GM23338 (cell line): ENCODE measurements around the gene SLA2. TPM values are rescaled to one million over a fixed set of nuclear protein-coding genes. Genes with fewer than 3 reads are reported as not detected.

Experiments used
- ATAC-seq: fragments of 200-7000 bp; cut with Tn5 transposase; 3 replicates; pipeline ENCODE4 v1.9.1; 2020
- DNase-seq: peaks from one replicate; pipeline ENCODE4 v3.0.0-alpha.2; 2015; ENCODE audit warnings: low spot score
- H2AFZ ChIP-seq: fragments of 200-600 bp; sonication (generic); 2 replicates; pipeline ENCODE4 v1.8.0; 2016; ENCODE audit warnings: antibody characterized with exemption, mild to moderate bottlenecking, moderate library complexity
- H3F3A ChIP-seq: fragments of 200-600 bp; sonication (generic); replicated peaks from 2 replicates; pipeline ENCODE4 v1.8.0; 2017; ENCODE audit warnings: antibody characterized with exemption, mixed run types, low read depth
- H3K27ac ChIP-seq: fragments of 200-600 bp; sonication (generic); 2 replicates; pipeline ENCODE4 v1.6.1; 2016; ENCODE audit warnings: low read depth
- H3K27me3 ChIP-seq: fragments of 200-600 bp; sonication (generic); 2 replicates; pipeline ENCODE4 v1.8.0; 2016; ENCODE audit warnings: mild to moderate bottlenecking, mixed run types, moderate library complexity; ENCODE audit not compliant: insufficient read depth
- H3K36me3 ChIP-seq: fragments of 200-600 bp; sonication (generic); 2 replicates; pipeline ENCODE4 v1.8.0; 2016; ENCODE audit warnings: mild to moderate bottlenecking; ENCODE audit not compliant: insufficient read depth
- H3K4me1 ChIP-seq: fragments of 200-600 bp; sonication (generic); 2 replicates; pipeline ENCODE4 v1.8.0; 2016; ENCODE audit warnings: mild to moderate bottlenecking, moderate library complexity; ENCODE audit not compliant: insufficient read depth
- H3K4me2 ChIP-seq: fragments of 200-600 bp; sonication (generic); 2 replicates; pipeline ENCODE4 v1.7.1; 2017; ENCODE audit warnings: mixed run types
- H3K4me3 ChIP-seq: fragments of 200-600 bp; sonication (generic); 2 replicates; pipeline ENCODE4 v1.6.1; 2016; ENCODE audit warnings: mixed run types
- H3K79me2 ChIP-seq: fragments of 200-600 bp; sonication (generic); replicated peaks from 2 replicates; pipeline ENCODE4 v1.8.0; 2017; ENCODE audit warnings: mild to moderate bottlenecking; ENCODE audit not compliant: insufficient read depth
- H3K9me2 ChIP-seq: fragments of 200-600 bp; sonication (generic); 2 replicates; pipeline ENCODE4 v1.8.0; 2017; ENCODE audit not compliant: insufficient read depth
- H4K20me1 ChIP-seq: fragments of 200-600 bp; sonication (generic); replicated peaks from 2 replicates; pipeline ENCODE4 v1.8.0; 2017; ENCODE audit warnings: mild to moderate bottlenecking; ENCODE audit not compliant: insufficient read depth
- H3K27ac Mint-ChIP-seq: 2 replicates; pipeline ENCODE4 v1.8.0; 2020; ENCODE audit warnings: inconsistent platforms, mild to moderate bottlenecking, moderate library complexity, mixed read lengths
- H3K27me3 Mint-ChIP-seq: 3 replicates; pipeline ENCODE4 v1.8.0; 2022; ENCODE audit warnings: low read depth, mild to moderate bottlenecking, moderate library complexity, mixed read lengths, inconsistent platforms; ENCODE audit not compliant: insufficient read depth, poor library complexity
- H3K36me3 Mint-ChIP-seq: 3 replicates; pipeline ENCODE4 v1.8.0; 2021; ENCODE audit warnings: low read depth, mild to moderate bottlenecking, inconsistent platforms, moderate library complexity, mixed read lengths
- H3K4me1 Mint-ChIP-seq: 3 replicates; pipeline ENCODE4 v1.8.0; 2020; ENCODE audit warnings: mild to moderate bottlenecking, inconsistent platforms, mixed read lengths
- H3K4me3 Mint-ChIP-seq: 3 replicates; pipeline ENCODE4 v1.8.0; 2021; ENCODE audit warnings: moderate library complexity, mild to moderate bottlenecking, inconsistent platforms, mixed read lengths
- H3K9me3 Mint-ChIP-seq: 3 replicates; pipeline ENCODE4 v1.8.0; 2020; ENCODE audit warnings: moderate library complexity, mild to moderate bottlenecking, inconsistent platforms, mixed read lengths
- EZH2phosphoT487 ChIP-seq: fragments of 200-600 bp; sonication (generic); IDR thresholded peaks from one replicate; pipeline ENCODE4 v1.8.1; 2018; ENCODE audit warnings: antibody characterized with exemption; ENCODE audit not compliant: unreplicated experiment
- NANOG ChIP-seq: IDR thresholded peaks from 2 replicates; pipeline ENCODE4 v1.6.1; 2016; ENCODE audit warnings: antibody characterized with exemption, borderline replicate concordance
- ZNF114 ChIP-seq: fragments of 250-450 bp; sonication (Bioruptor Pico); IDR thresholded peaks from 2 replicates; pipeline ENCODE4 v1.5.0; 2020; ENCODE audit warnings: mild to moderate bottlenecking, moderate library complexity
- ZNF331 ChIP-seq: fragments of 250-450 bp; sonication (Bioruptor Pico); IDR thresholded peaks from 2 replicates; pipeline ENCODE4 v1.5.0; 2020; ENCODE audit warnings: low read depth, mild to moderate bottlenecking, moderate library complexity
- polyA plus RNA-seq: library from polyadenylated mRNA; unstranded; fragments of >200 nt; fragmentation: Nextera tagmentation; extraction: Ambion mirVana; gene quantifications from 2 replicates; pipeline ENCODE4 v1.2.1, GENCODE V29; 2016
- total RNA-seq: library from RNA; depleted of rRNA; stranded (reverse); fragments of >200 nt; shearing (Covaris generic); gene quantifications from 2 replicates; pipeline ENCODE4 v1.2.3, GENCODE V29; 2014
- TF ChIP-seq, protein P1 (sequence below): IDR thresholded peaks from one replicate; pipeline ENCODE4 v1.6.1; 2018; ENCODE audit warnings: antibody characterized with exemption; ENCODE audit not compliant: unreplicated experiment
- TF ChIP-seq, protein P2 (sequence below): fragments of 250-450 bp; sonication (Bioruptor Pico); IDR thresholded peaks from 2 replicates; pipeline ENCODE4 v1.5.0; 2020; ENCODE audit warnings: mild to moderate bottlenecking, moderate library complexity

The SLA2 gene
- total and polyA plus RNA-seq, 2 experiments from 2014 or later = 0.18 TPM; not detected in 1

DNA sequence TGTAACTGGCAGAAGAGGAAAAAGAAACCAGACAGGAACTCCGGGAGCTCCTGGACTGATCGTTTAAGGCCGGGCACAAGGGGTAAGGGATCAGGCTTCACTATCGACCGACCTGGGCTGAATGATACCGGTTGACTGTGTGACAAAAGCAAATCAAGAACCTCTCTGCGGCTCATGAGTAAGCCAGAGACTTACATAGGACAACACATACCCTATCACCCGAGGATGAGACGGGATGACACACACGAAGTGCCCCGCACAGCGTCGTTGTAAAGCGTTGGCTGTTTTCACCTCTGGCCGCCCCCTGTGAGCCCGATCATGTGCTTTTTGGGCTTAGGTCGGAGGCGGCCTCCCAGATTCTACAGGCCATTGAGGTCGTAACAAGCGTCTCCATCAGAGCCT, 73.3 kb downstream of the SLA2 start:
- Histone ChIP-seq H3K36me3 (no peaks in the 10 kb centered on the region), H3K27ac (peak overlapping the region; percentile 98), H3K4me2 (peak overlapping the region; percentile 81), H3K27me3 (no peaks in the 10 kb centered on the region), H3K79me2 (peaks cover 52% of the 10 kb centered on the region), H3K4me3 (peak overlapping the region; percentile 52), H3K9me2 (no peaks in the 10 kb centered on the region), H3F3A (peaks cover 6% of the 10 kb centered on the region; the same call in 1 of the 2 replicates), H2AFZ (no peak overlapping the region), H4K20me1 (peaks cover 8% of the 10 kb centered on the region), H3K4me1 (peaks cover 38% of the 10 kb centered on the region)
- Mint-ChIP-seq H3K36me3 (peaks cover 21% of the 10 kb centered on the region), H3K27ac (peak overlapping the region; percentile 98), H3K27me3 (peaks cover 29% of the 10 kb centered on the region), H3K9me3 (no peaks in the 10 kb centered on the region), H3K4me3 (peak overlapping the region; percentile 77), H3K4me1 (peaks cover 50% of the 10 kb centered on the region)
- TF ChIP-seq ZNF331 (no peak), EZH2phosphoT487 (no peak), ZNF114 (no peak), NANOG (no peak)
- TF ChIP-seq, protein P1, sequence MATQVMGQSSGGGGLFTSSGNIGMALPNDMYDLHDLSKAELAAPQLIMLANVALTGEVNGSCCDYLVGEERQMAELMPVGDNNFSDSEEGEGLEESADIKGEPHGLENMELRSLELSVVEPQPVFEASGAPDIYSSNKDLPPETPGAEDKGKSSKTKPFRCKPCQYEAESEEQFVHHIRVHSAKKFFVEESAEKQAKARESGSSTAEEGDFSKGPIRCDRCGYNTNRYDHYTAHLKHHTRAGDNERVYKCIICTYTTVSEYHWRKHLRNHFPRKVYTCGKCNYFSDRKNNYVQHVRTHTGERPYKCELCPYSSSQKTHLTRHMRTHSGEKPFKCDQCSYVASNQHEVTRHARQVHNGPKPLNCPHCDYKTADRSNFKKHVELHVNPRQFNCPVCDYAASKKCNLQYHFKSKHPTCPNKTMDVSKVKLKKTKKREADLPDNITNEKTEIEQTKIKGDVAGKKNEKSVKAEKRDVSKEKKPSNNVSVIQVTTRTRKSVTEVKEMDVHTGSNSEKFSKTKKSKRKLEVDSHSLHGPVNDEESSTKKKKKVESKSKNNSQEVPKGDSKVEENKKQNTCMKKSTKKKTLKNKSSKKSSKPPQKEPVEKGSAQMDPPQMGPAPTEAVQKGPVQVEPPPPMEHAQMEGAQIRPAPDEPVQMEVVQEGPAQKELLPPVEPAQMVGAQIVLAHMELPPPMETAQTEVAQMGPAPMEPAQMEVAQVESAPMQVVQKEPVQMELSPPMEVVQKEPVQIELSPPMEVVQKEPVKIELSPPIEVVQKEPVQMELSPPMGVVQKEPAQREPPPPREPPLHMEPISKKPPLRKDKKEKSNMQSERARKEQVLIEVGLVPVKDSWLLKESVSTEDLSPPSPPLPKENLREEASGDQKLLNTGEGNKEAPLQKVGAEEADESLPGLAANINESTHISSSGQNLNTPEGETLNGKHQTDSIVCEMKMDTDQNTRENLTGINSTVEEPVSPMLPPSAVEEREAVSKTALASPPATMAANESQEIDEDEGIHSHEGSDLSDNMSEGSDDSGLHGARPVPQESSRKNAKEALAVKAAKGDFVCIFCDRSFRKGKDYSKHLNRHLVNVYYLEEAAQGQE = no peak
- TF ChIP-seq, protein P2, sequence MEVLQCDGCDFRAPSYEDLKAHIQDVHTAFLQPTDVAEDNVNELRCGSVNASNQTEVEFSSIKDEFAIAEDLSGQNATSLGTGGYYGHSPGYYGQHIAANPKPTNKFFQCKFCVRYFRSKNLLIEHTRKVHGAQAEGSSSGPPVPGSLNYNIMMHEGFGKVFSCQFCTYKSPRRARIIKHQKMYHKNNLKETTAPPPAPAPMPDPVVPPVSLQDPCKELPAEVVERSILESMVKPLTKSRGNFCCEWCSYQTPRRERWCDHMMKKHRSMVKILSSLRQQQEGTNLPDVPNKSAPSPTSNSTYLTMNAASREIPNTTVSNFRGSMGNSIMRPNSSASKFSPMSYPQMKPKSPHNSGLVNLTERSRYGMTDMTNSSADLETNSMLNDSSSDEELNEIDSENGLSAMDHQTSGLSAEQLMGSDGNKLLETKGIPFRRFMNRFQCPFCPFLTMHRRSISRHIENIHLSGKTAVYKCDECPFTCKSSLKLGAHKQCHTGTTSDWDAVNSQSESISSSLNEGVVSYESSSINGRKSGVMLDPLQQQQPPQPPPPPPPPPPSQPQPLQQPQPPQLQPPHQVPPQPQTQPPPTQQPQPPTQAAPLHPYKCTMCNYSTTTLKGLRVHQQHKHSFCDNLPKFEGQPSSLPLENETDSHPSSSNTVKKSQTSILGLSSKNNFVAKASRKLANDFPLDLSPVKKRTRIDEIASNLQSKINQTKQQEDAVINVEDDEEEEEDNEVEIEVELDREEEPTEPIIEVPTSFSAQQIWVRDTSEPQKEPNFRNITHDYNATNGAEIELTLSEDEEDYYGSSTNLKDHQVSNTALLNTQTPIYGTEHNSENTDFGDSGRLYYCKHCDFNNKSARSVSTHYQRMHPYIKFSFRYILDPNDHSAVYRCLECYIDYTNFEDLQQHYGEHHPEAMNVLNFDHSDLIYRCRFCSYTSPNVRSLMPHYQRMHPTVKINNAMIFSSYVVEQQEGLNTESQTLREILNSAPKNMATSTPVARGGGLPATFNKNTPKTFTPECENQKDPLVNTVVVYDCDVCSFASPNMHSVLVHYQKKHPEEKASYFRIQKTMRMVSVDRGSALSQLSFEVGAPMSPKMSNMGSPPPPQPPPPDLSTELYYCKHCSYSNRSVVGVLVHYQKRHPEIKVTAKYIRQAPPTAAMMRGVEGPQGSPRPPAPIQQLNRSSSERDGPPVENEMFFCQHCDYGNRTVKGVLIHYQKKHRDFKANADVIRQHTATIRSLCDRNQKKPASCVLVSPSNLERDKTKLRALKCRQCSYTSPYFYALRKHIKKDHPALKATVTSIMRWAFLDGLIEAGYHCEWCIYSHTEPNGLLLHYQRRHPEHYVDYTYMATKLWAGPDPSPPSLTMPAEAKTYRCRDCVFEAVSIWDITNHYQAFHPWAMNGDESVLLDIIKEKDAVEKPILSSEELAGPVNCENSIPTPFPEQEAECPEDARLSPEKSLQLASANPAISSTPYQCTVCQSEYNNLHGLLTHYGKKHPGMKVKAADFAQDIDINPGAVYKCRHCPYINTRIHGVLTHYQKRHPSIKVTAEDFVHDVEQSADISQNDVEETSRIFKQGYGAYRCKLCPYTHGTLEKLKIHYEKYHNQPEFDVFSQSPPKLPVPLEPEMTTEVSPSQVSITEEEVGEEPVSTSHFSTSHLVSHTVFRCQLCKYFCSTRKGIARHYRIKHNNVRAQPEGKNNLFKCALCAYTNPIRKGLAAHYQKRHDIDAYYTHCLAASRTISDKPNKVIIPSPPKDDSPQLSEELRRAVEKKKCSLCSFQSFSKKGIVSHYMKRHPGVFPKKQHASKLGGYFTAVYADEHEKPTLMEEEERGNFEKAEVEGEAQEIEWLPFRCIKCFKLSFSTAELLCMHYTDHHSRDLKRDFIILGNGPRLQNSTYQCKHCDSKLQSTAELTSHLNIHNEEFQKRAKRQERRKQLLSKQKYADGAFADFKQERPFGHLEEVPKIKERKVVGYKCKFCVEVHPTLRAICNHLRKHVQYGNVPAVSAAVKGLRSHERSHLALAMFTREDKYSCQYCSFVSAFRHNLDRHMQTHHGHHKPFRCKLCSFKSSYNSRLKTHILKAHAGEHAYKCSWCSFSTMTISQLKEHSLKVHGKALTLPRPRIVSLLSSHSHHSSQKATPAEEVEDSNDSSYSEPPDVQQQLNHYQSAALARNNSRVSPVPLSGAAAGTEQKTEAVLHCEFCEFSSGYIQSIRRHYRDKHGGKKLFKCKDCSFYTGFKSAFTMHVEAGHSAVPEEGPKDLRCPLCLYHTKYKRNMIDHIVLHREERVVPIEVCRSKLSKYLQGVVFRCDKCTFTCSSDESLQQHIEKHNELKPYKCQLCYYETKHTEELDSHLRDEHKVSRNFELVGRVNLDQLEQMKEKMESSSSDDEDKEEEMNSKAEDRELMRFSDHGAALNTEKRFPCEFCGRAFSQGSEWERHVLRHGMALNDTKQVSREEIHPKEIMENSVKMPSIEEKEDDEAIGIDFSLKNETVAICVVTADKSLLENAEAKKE (CRISPR knock-in tag) = no peak
- peak; percentile 3 for ATAC-seq
- DNase-seq = peak; percentile 58
